ENCODE results near the gene ZSCAN5B. TPM values are rescaled to one million over a fixed set of nuclear protein-coding genes. Genes with fewer than 3 reads are reported as not detected.

ZSCAN5B gene
- total and polyA plus RNA-seq, 11 donors = 0.04 TPM; not detected in 10

DNA sequence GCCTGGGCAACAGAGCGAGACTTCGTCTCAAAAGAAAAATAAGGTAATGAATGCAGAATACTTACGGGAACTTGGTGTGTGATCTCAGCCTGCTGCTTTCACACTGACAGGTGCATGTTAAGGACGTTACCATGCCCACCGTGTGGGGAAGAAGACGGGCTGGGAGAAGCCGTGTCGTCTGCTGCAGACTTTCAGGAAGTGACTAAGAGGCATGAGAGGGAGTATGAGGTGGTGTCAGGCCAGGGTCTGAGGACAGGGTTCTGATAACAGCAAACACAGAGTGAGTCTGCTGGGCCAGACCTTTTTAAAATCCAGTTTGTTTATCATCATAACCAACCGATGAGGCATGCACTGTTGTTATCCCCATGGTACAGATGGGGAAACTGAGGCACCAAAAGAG lies 35.3 kb downstream of the ZSCAN5B start:
- WGBS, 4 donors = 49 to 64% (median 52%) methylated on average over 9 of the region's 9 CpGs
- peaks cover 0 to 3% (median 0%) of the 10 kb centered on the region in 12 donors for H3K4me1 ChIP-seq
- H3K36me3 ChIP-seq = peaks cover 0 to 36% (median 21%) of the 10 kb centered on the region in 9 donors
- DNase-seq = no peak
- H3K9me3 ChIP-seq = no peaks in the 10 kb centered on the region
- no peak for TF ChIP-seq POLR2A (IDR thresholded peaks at IDR 0.05)
- TF ChIP-seq, protein P1, sequence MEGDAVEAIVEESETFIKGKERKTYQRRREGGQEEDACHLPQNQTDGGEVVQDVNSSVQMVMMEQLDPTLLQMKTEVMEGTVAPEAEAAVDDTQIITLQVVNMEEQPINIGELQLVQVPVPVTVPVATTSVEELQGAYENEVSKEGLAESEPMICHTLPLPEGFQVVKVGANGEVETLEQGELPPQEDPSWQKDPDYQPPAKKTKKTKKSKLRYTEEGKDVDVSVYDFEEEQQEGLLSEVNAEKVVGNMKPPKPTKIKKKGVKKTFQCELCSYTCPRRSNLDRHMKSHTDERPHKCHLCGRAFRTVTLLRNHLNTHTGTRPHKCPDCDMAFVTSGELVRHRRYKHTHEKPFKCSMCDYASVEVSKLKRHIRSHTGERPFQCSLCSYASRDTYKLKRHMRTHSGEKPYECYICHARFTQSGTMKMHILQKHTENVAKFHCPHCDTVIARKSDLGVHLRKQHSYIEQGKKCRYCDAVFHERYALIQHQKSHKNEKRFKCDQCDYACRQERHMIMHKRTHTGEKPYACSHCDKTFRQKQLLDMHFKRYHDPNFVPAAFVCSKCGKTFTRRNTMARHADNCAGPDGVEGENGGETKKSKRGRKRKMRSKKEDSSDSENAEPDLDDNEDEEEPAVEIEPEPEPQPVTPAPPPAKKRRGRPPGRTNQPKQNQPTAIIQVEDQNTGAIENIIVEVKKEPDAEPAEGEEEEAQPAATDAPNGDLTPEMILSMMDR (IDR thresholded peaks at IDR 0.05) = no peak
- H3K27ac ChIP-seq = no peak overlapping the region
- intact Hi-C loops (cut with DNase I) = no loop called here
- H3K27me3 ChIP-seq = no peaks in the 10 kb centered on the region
- no peak overlapping the region for H3K4me3 ChIP-seq
- no peak for ATAC-seq

DNA sequence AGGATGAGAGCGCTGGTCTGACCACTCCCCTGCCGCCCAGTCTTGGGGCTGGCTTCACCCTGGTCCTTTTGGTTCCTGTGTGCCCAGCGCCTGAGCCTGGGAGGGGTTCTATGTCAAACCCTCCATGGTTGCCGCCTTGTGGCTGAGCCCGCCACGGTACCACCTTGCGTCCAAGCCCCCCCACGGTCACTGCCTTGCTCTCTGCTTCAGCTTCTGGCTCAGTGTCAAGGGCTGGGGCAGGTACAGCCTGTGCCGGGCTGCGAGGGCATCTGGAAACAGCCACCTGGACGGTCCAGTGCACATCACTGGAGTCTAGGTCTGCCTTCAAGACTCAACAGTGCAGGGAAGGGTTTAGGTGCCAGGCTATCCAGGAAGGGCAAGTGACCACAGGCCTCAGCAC lies 36.0 kb downstream of the ZSCAN5B start:
- no peak for TF ChIP-seq POLR2A (IDR thresholded peaks at IDR 0.05)
- TF ChIP-seq, protein P1 (IDR thresholded peaks at IDR 0.05) = no peak
- H3K27ac ChIP-seq = no peak overlapping the region
- ATAC-seq (no peak), DNase-seq (no peak)
- 93 to 96% (median 95%) methylated on average over 6 to 11 of the region's 11 CpGs for WGBS, 4 donors
- H3K36me3 ChIP-seq = peaks cover 0 to 36% (median 21%) of the 10 kb centered on the region in 9 donors
- H3K9me3 ChIP-seq = no peaks in the 10 kb centered on the region
- no peak overlapping the region for H3K4me3 ChIP-seq
- H3K27me3 ChIP-seq = no peaks in the 10 kb centered on the region
- intact Hi-C loops (cut with DNase I) = no loop called here
- peaks cover 0 to 8% (median 0%) of the 10 kb centered on the region in 12 donors for H3K4me1 ChIP-seq

DNA sequence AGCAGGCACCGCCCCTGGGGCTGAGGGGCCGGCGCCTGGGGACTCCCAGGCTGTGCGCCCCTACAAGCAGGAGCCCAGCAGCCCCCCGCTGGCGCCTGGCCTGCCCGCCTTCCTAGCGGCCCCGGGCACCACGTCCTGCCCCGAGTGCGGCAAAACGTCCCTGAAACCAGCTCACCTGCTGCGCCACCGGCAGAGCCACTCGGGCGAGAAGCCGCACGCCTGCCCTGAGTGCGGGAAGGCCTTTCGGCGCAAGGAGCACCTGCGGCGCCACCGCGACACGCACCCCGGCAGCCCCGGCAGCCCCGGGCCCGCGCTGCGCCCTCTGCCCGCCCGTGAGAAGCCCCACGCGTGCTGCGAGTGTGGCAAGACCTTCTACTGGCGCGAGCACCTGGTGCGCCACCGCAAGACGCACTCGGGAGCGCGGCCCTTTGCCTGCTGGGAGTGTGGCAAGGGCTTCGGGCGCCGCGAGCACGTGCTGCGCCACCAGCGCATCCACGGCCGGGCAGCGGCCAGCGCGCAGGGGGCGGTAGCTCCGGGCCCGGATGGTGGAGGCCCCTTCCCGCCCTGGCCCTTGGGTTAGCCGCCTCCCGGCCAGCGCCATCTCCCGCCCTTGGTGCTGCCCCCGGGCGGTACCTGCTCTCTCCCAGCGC lies 37.8 kb downstream of the ZSCAN5B start:
- TF ChIP-seq, protein P1 (IDR thresholded peaks at IDR 0.05) = no peak
- TF ChIP-seq POLR2A (IDR thresholded peaks at IDR 0.05) = no peak
- Histone ChIP-seq H3K4me3 (no peak overlapping the region), H3K27ac (no peak overlapping the region), H3K4me1 (peaks cover 0 to 13% (median 5%) of the 10 kb centered on the region in 12 donors), H3K27me3 (no peaks in the 10 kb centered on the region), H3K36me3 (peaks cover 0 to 47% (median 31%) of the 10 kb centered on the region in 9 donors), H3K9me3 (no peaks in the 10 kb centered on the region)
- intact Hi-C loops (cut with DNase I) = loop anchor here in 3 of 10 donors (5.0 to 10.0 kb wide), 2 partner anchors 75 to 77 kb away; no protein-coding TSS in a partner anchor
- 97 to 98% (median 97%) methylated on average over 45 to 69 of the region's 69 CpGs for WGBS, 4 donors
- DNase-seq (no peak), ATAC-seq (no peak)

DNA sequence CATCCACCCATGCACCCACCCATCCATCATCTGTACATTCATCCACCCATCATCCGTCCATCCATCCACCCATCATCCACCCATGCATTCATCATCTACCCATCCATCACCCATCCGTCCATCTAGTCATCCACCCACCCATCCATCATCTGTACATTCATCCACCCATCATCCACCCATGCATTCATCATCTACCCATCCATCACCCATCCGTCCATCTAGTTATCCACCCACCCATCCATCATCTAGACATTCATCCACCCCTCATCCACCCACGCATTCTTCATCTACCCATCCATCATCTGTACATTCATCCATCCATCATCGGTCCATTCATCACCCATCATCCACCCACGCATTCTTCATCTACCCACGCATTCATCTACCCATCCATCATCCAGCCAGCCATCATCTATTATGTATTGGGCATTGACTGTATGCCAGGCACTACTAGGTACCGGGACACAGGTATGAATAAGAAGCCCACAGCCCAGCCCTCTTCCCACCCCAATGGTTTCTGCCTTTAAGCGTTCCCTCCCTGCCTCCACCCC lies 38.5 kb downstream of the ZSCAN5B start:
- no peak for ATAC-seq
- DNase-seq = no peak
- H3K36me3 ChIP-seq = peaks cover 0 to 47% (median 33%) of the 10 kb centered on the region in 9 donors
- no peaks in the 10 kb centered on the region for H3K9me3 ChIP-seq
- H3K4me3 ChIP-seq = no peak overlapping the region
- WGBS, 4 donors = 94 to 97% (median 96%) methylated on average over 9 of the region's 9 CpGs
- H3K4me1 ChIP-seq = peaks cover 0 to 14% (median 5%) of the 10 kb centered on the region in 12 donors
- H3K27ac ChIP-seq = no peak overlapping the region
- TF ChIP-seq POLR2A (IDR thresholded peaks at IDR 0.05) = no peak
- TF ChIP-seq, protein P1 (IDR thresholded peaks at IDR 0.05) = no peak
- no peaks in the 10 kb centered on the region for H3K27me3 ChIP-seq
- intact Hi-C loops (cut with DNase I) = loop anchor here in 3 of 10 donors (5.0 to 10.0 kb wide), 2 partner anchors 74 to 77 kb away; no protein-coding TSS in a partner anchor

Data from heart left ventricle (tissue), 16 donors.